HG03039 (cell line): ENCODE measurements around the gene PKD2.
"Not testable (repeated sequence)": the region's sequence is repeated elsewhere in the genome, so short reads cannot be mapped to it uniquely, and the experiment has no call there.

ENCODE experiments used
- ATAC-seq: cut with Tn5 transposase; IDR thresholded peaks from one replicate; pipeline ENCODE4 v1.9.1; 2021; ENCODE audit warnings: mild to moderate bottlenecking, moderate library complexity; ENCODE audit not compliant: unreplicated experiment

The PKD2 gene

DNA sequence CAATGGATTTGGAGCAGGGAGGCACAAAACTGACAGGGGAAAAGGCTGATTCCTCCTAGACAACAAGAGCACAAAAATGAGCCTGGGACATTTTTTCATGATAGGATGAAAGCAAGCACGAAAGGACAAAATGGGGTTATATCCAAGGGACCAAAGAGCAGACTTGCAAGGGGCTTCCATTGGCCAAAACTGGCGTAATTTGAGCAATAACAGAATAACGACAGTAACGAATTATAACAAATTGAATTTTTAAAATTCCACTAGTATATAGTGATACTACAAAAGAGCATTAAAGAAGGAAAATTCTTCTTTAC lies 21.6 kb upstream of the PKD2 start:
- ATAC-seq = no peak

DNA sequence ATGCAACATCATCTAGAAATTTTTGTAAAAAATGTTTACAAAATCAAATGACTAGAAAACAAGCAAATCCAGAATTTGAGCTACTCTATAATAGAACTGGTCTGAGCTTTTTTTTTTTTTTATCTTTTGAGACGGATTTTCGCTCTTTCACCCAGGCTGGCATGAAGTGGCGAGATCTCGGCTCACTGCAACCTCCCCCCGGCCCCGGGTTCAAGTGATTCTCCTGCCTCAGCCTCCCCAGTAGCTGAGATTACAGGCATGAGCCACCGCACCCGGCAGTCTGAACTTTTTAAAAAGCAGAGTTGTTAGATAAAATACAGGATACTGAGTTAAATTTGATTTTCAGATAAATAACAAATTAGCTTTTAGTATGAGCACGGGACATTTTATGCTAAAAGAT lies 20.9 kb upstream of the PKD2 start:
- ATAC-seq = no peak

DNA sequence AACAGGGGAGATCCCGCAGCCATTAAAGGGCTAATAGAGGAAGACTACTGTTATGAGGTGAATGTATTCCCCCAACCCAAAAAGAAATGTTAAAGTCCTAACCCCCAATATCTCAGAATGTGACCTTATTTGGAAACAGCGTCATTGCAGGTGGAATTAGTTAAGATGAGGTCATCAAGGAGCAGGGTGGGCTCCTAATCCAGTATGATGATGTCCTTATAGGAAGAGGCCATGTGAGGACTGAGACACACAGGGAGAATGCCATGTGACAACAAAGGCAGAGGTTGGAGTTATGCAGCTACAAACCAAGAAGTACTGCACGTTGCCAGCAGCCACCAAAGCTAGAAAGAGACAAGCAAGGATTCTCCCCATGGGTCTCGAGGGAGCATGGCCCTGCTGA lies 17.7 kb upstream of the PKD2 start:
- ATAC-seq = no peak

DNA sequence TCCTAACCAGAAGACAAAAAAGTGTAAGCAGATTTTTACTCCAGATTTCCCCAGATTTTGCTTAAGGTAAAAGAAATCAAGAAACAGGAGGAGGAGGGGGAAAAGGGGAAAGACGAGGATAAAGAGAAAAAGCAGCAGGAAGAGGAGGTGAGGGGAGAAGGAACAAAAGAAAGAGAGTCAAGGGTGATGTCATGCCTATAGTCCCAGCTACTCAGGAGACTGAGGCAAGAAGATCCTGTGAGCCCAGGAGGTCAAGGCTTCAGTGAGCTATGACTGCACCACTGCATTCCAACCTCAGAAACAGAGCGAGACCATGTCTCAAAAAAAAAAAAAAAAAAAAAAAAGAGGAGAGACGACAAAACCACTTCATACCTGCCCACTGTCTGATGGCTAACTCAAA lies 12.0 kb upstream of the PKD2 start:
- no peak for ATAC-seq

DNA sequence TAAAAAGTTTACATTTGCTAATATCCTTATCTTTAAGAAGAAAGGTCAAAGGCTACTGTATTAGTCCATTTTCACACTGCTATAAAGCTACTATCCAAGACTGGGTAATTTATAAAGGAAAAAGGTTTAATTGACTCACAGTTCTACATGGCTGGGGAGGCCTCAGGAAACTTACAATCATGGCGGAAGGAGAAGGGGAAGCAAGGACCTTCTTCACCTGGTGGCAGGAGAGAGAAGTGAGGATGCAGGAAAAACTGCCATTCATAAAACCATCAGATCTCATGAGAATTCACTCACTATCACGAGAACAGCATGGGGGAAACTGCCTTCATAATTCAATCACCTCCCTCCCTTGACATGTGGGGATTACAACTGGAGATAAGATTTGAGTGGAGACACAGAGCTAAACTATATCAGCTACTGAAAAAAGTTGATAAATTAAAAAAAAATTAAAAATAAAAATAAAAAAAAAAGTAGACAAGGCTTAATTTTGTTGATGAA lies 8.2 kb upstream of the PKD2 start:
- not testable (repeated sequence) for ATAC-seq

DNA sequence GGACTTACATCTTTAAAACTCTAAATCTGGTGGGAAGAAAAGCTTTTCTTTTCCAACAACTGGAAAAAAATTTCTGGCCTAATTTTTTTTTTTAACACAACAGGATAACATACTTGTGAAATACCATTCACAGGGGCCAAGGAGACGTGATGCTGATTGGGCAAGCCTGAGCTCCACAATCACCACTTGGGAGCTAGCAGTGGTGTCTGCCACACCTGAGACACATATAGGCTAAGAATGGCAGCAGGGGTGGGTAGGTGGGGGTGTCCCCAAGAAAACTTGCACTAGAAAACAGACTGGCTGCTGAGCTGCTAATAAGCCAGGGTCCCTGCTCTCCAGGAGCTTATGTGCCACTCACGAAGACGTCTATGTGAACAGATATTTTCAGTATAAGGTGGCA lies 5.6 kb upstream of the PKD2 start:
- no peak for ATAC-seq

DNA sequence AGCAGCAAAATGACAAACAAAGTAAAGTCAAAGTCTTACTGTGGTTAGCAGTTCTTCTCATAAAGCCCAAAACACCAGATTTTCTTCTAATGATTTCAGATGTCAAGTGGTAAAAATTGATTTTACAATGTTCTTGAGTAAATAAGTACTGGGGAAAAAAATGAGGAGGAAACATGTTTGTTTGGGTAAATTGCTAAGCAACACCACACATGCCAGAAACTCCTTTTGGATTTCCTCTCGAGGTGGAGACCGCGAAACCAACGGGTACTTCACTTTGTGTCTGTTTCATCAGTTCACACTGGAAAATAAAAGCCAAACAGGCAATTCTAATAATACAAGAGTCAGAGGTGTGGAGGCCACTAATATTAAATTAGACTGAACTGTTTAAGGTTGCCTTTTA lies 4.6 kb upstream of the PKD2 start:
- no peak for ATAC-seq

DNA sequence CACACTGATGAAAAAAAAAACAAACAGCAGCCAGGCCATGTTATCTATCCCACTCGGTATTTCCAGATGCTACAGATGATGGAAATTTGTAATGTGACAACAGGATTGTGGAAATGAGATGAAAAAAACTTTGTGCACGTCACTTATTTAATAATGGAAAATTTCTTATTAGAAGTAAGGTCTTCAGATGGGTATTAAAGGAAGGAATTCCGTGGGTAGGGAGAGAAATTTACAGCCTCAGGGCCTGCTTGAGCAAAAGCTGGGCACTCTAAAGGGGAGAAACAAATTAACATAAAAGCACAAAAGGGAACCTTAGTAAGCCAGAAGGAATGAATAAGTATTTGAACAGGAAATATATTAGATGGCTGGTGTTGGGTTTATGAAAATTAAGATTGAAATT lies 4.2 kb upstream of the PKD2 start:
- no peak for ATAC-seq

DNA sequence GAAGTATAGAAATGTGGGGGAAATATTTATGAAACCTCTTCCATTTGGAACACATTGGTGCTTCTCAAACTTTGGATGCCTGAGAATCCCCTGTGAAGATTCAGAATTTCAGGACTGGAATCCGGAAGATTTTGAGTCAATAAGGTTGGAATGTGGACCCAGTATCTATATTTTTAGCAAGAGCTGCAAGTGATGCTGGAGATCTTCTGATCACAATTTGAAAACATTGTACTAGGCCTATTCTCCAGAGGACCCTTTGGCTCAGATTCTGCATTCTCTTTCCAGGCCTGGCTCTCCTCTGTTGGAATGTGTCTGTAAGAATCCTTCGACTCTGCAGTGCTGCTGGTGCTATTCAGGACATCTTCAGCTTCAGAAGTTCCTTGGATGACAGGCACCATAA lies 2.4 kb upstream of the PKD2 start:
- no peak for ATAC-seq

DNA sequence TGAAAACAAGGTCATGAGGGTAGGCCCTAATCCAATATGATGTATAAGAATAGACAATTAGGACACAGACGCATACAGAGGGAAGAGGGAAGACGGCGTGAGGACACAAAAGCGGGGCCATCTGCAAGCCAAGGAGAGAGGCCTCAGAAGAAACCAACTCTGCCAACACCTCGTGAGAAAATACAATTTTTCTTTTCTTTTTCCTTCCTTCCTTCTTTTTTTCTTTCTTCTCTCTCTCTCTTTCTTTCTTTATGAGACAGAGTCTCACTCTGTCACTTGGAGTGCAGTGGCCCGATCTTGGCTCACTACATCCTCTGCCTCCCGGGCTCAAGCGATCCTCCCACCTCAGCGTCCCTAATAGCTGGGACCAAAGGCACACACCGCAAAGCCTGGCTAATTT lies 1.5 kb upstream of the PKD2 start:
- ATAC-seq = no peak

DNA sequence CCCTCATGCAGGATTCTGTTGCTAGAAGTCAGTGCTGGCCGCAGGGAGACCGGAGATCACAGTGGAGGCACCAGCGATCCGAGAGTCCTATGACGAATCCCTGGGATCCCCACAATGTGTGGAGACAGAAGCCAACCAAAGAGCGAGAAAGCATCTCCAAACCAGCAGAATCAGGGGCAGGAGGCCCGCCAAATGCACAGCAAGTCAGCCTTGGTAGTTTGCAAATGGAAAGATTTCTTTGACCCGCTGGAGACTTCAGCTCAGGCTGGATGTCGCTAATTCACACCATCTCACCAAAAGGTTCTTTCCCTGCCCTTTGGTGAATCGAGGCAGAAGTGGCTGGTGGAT lies 505 bp upstream of the PKD2 start:
- ATAC-seq = no peak

DNA sequence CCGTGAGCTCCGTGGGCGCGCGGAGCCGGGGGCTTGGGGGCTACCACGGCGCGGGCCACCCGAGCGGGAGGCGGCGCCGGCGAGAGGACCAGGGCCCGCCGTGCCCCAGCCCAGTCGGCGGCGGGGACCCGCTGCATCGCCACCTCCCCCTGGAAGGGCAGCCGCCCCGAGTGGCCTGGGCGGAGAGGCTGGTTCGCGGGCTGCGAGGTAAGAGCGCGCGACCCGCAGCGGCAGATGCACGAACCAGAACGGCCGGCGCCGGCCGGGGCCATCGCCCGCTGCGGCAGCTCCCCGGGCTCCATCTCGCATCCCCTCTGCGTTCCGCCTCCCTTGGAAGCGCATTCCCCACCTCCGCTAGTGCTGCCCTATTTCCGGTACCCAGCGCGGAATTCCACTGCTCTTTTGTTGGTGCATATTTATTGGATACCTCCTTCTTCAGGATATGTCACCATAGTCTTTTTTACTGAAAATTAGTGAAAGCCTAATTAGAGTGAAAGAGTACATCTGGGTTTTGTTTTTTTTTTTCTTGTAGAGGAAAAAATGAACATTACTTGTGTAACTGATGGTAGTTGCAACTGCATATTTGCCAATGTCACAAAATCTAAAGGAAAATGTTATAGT lies 797 bp downstream of the PKD2 start:
- ATAC-seq = peak; percentile 28

DNA sequence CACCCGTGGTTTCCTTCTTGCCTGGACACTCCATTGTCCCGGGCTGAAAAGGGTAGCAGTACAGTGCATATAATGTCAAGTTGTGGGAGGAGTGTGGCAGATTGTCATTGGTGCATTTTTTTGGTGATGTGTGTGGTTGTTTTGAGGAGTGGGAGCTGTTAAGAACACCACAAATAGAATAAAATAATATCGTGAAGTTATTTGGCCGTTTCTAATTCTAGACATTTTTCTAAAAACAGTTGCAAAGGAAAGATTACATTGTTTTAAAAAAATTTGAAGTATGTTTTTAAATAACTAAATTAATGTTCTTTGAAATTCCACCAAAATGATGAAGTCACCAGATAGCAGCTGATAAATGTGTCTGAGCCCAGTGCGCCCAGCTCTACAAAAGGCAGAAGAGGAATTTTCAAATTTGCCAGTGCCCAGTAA lies 1.3 kb downstream of the PKD2 start:
- ATAC-seq = no peak

DNA sequence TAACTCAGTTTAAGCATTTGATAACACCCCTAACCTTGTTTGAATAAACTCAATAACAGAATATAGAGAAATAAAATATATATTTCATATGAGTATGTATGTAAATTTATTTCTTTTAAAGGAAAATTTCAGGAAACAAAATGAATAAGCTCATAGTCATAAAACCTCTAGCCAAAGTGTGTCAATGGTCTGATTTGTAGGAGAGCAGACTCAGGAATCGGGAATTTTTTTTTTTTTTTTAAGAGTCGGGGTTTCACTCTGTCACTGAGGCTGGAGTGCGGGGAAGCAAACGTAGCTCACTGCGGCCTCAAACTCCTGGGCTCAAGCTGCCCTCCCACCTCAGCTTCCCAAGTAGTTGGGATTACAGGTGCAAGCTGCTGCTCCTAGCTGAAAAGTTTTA lies 2.4 kb downstream of the PKD2 start:
- no peak for ATAC-seq

DNA sequence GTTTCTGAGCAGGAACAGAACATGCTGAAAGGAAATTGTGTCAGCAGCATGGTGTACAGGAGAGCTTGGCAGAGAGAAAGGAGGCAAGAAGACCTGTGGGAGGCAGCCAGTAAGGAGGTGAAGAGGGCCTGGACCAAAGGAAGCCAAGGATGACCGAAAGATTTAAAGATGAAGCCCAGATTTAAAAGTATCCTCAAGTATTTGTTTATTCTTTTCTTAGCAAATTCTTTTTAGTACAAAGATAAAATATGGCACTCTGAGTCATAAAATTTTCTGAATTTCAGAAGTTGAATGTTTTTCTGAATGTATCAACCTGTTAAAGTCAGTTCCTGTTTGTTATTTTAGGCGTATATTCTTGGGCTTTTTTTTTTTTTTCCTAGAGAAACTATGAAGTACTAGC lies 3.5 kb downstream of the PKD2 start:
- ATAC-seq = no peak

DNA sequence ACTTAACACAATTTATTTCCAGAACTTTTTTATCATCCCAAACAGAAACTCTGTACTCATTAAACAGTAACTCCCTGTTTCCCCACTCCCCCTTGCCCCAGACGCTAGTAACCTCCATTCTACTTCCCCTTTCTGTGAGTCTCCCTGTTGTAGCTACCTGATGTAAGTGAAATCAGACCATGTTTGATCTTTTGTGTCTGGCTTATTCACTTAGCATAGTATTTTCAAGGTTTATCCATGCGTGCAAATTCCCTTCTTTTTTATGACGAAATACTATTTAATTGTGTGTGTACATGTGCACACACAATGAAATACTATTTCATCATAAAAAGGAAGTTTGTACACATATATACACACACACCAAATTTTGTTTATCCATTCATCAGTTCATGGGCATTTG lies 5.2 kb downstream of the PKD2 start:
- peak; percentile 41 for ATAC-seq

DNA sequence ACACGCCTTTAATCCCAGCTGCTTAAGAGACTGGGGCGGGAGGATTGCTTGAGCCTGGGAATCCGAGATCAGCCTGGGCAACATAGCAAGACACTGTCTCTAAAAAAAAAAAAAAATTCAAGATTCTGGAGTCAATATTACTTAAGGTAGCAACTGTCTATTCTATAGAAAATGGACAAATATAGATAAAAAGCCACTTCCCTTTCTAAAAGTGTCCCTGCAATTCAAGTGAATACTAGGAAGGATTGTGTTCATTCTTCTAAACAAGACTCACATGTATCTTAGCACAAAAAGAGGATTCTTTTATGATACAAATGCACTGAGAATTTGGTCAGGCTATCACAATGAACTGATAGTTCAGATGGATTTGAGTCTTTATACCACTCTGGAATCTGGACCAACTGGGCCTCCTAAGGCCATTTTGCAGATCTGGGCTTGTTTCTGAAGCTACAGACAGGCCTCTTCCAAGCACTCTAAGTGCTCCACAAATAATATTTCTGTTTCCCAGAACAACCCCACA lies 7.0 kb downstream of the PKD2 start:
- ATAC-seq = no peak

DNA sequence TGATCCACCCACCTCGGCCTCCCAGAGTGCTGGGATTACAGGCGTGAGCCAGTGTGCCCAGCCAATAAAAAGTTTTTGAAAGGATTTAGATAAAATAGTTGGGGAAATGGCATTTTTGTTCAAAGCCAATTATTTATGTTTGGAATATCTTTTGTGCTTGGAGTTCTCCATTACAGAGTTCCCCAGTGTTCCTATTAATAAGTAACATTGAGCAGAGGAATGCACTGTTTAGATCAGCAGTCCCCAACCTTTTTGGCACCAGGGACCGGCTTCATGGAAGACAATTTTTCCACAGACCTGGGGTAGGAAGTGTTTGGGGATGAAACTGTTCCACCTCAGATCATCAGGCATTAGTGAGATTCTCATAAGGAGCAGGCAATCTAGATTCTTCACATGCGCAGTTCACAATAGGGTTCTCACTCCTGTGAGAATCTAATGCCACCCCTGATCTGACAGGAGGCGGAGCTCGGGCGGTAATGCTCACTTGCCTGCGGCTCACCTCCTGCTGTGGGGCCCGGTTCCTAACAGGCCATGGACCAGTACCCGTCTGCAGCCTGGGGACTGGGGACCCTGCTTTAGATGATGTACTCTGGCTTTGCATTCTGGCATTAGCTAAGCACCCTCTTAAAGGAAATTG lies 8.3 kb downstream of the PKD2 start:
- no peak for ATAC-seq

DNA sequence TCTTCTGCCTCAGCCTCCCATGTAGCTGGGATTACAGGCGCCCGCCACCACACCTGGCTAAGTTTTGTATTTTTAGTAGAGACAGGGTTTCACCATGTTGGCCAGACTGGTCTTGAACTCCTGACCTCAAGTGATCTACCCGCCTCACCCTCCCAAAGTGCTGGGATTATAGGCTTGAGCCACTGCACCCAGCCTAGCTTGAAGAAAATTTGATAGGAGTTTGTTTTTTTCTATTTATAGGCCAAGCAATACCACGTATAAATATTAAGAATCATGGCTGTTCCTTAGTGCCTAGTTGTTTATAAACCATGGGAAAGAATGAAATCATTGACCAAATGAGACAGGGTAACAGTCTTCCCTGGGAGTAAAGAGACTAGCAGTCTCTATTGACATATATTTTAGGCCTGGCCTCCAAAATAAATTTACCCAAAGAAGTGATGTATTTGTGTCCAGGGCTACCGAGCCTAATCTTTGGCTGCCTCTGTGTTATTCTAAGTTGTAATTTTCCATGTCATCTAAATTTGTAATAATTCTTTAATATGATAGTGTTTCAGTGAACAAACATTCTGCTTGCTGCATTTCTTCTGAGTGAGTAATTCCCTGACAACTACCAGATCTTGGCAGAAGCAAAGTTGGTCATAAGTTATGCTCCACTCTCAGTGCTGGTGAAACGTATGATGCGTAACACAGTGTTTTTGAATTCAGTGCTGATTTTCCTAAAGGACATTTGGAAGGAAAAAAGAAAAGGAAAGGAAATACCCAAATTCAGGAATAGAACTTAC lies 10.3 kb downstream of the PKD2 start:
- no peak for ATAC-seq

DNA sequence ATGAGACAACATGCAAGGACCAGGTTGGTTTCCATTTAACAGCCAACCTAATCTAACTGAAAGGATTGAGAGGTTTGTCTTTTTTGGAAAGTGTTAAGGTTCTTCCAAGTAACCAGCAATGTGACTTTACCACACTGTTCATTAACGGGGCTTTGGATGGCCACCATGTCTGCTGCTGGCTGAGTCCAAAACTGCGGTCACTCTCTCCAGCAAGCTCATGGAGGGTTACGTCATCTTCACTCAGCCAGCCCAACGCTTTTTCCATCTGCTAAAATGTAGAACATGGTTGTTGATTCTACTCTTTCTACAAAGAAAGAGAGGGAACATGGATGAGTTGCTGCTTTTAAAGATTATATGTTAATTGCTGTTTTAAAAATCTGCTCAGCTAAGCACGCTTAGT lies 11.0 kb downstream of the PKD2 start:
- no peak for ATAC-seq

DNA sequence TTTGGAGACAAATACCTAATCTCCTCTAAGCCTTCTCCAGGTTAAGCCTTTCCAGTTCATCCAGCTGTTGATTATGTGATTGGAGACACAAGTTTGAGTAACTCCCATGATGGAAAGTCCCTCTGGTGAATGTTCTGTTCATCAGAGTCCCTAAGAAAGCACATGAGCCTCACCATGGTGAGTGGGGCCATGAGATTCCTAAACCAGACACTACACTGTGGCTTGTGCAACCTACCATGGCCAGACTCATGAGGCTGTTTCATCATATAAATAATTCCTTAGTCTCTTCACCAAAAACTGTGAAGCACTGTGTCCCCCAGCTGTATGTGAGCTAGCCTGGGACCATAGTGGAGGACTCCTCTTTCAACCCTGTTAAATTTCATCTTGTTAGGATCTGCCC lies 14.4 kb downstream of the PKD2 start:
- no peak for ATAC-seq

DNA sequence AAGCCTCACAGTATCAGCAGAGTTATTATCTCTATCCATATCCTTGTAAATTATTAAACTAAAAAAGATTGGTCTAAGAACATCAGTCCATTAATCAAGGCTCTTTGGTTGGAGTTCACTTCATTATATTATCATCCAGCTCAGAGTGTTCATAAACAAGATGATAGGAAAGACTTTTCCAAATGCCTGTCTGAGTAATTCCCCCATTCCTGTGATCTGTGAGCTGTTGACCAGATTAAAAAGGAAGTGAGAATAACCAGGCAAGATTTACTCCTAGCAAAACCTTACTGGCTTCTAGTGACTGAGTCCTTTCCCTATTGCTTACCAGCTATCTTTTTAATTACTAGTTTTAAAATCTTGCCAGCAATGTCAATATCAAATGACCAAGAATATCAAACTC lies 14.9 kb downstream of the PKD2 start:
- ATAC-seq = no peak
